Esophagus squamous epithelium (tissue), 5 donors: ENCODE measurements around the gene GRAMD2B. TPM values are rescaled to one million over a fixed set of nuclear protein-coding genes. Genes with fewer than 3 reads are reported as not detected.
"Not testable (repeated sequence)": the region's sequence is repeated elsewhere in the genome, so short reads cannot be mapped to it uniquely, and the experiment has no call there.

Source experiments
- DNase-seq: peaks from one replicate; lab custom pipeline; 2025; lab: John Stamatoyannopoulos, UW
- H3K27ac ChIP-seq, 4 donors: fragments of 200-600 bp; sonication (generic); one replicate each; pipeline ENCODE4 v1.5.1; 2016 to 2019; ENCODE audit warnings: mild to moderate bottlenecking in 1 of 4
- H3K27me3 ChIP-seq, 4 donors: fragments of 200-600 bp; sonication (generic); 1 replicate in 3 of 4; 2 replicates in 1 of 4; pipeline versions ENCODE4 v1.5.1 to v1.6.0; 2017 to 2021; ENCODE audit warnings: antibody characterized with exemption in 1 of 4
- H3K36me3 ChIP-seq, 3 donors: fragments of 200-600 bp; sonication (generic); one replicate each; pipeline ENCODE4 v1.5.1; 2016 to 2019
- H3K4me1 ChIP-seq, 3 donors: fragments of 200-600 bp; sonication (generic); one replicate each; pipeline ENCODE4 v1.5.1; 2017 to 2019
- H3K4me3 ChIP-seq, 4 donors: fragments of 200-600 bp; sonication (generic); 1 replicate in 3 of 4; 2 replicates in 1 of 4; pipeline ENCODE4 v1.5.1; 2016 to 2019; ENCODE audit warnings: mild to moderate bottlenecking in 2 of 4, moderate library complexity in 1 of 4
- H3K9me3 ChIP-seq, 3 donors: fragments of 200-600 bp; sonication (generic); one replicate each; pipeline ENCODE4 v1.5.1; 2016 to 2019
- POLR2A ChIP-seq, 4 donors: fragments of 450-650 bp; IDR thresholded peaks; one replicate each; pipeline ENCODE4 v1.6.1; 2017; ENCODE audit warnings: antibody characterized with exemption in 4 of 4, mild to moderate bottlenecking in 4 of 4, moderate library complexity in 3 of 4
- WGBS, 2 donors: methylation state at CpG; one replicate each; pipeline ENCODE4 v1.1.5; 2018; 5-methylcytosine and 5-hydroxymethylcytosine counted together
- intact Hi-C: fragments of 100-400 bp; cut with DNase I; formaldehyde crosslinking; loops from one replicate; pipeline ENCODE4 v1.15.0; 2022
- total RNA-seq, 4 donors: library from RNA; depleted of rRNA; stranded (reverse); fragments of >200 nt; gene quantifications; one replicate each; pipeline ENCODE4 v1.1.0, GENCODE V29; 2016
- TF ChIP-seq, protein P1 (sequence below), 6 experiments: fragments of 450-650 bp in 4 of 6; fragments of 200-600 bp in 2 of 6; sonication (generic) in 2 of 6; IDR thresholded peaks; one replicate each; pipeline ENCODE4 v1.5.1; 2016 to 2019; ENCODE audit warnings: antibody characterized with exemption in 6 of 6, mild to moderate bottlenecking in 4 of 6, moderate library complexity in 4 of 6
- donor health status: DM: yes; HTN: yes; CAD: no.

GRAMD2B gene
- total RNA-seq, 4 donors from 2014 or later: 10.2 to 29.0 (median 15.8) TPM

DNA sequence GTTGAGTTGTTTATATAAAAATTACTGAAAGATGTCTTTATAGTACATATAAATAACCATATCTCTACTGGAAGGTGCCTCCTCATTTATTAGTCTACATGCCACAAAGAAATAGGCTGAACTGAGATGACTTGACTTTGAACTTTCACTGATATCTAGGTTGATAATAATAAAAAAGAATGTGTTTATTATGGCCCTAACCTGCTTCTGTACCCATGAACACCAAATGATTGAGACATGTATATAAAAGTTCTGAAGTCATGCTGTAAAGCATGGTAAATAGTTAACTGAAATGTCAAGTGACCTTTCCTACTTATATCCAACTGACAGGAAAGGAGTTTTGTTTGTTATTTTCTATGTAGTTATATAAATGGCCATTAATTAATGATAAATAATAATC lies 33.2 kb upstream of the GRAMD2B start:
- no peaks in the 10 kb centered on the region for H3K9me3 ChIP-seq
- no peak overlapping the region for H3K27ac ChIP-seq
- peaks cover 4 to 20% (median 8%) of the 10 kb centered on the region in 3 donors for H3K4me1 ChIP-seq
- no peaks in the 10 kb centered on the region for H3K36me3 ChIP-seq
- H3K27me3 ChIP-seq: no peaks in the 10 kb centered on the region
- DNase-seq: no peak
- no peak overlapping the region for H3K4me3 ChIP-seq
- intact Hi-C loops: no loop called here
- no peak for TF ChIP-seq POLR2A (IDR thresholded peaks at IDR 0.05)
- TF ChIP-seq, protein P1, sequence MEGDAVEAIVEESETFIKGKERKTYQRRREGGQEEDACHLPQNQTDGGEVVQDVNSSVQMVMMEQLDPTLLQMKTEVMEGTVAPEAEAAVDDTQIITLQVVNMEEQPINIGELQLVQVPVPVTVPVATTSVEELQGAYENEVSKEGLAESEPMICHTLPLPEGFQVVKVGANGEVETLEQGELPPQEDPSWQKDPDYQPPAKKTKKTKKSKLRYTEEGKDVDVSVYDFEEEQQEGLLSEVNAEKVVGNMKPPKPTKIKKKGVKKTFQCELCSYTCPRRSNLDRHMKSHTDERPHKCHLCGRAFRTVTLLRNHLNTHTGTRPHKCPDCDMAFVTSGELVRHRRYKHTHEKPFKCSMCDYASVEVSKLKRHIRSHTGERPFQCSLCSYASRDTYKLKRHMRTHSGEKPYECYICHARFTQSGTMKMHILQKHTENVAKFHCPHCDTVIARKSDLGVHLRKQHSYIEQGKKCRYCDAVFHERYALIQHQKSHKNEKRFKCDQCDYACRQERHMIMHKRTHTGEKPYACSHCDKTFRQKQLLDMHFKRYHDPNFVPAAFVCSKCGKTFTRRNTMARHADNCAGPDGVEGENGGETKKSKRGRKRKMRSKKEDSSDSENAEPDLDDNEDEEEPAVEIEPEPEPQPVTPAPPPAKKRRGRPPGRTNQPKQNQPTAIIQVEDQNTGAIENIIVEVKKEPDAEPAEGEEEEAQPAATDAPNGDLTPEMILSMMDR (IDR thresholded peaks at IDR 0.05): no peak

DNA sequence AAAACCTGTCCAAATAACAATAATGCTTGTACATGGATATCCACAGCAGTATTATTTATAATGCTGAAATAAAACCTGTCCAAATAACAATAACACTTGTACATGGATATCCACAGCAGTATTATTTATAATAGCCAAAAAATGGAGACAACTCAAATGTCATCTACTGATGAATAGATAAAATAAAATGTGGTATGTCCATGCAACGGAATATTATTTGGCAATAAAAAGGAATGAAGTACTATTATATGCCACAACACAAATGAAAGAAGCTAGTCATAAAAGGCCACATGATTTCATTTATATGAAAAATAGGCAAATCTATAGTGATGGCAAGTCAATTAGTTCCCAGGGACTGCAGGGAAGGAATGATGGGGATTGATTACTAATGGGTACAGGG lies 31.8 kb upstream of the GRAMD2B start:
- intact Hi-C loops: no loop called here
- H3K9me3 ChIP-seq: no peaks in the 10 kb centered on the region
- no peak overlapping the region for H3K27ac ChIP-seq
- no peaks in the 10 kb centered on the region for H3K36me3 ChIP-seq
- no peak overlapping the region for H3K4me3 ChIP-seq
- DNase-seq: no peak
- 91 to 100% methylated on average over 1 of the region's 1 CpG for WGBS, 2 donors
- no peaks in the 10 kb centered on the region for H3K27me3 ChIP-seq
- peaks cover 0 to 14% (median 0%) of the 10 kb centered on the region in 3 donors for H3K4me1 ChIP-seq
- TF ChIP-seq POLR2A (IDR thresholded peaks at IDR 0.05): no peak
- TF ChIP-seq, protein P1 (IDR thresholded peaks at IDR 0.05): no peak

DNA sequence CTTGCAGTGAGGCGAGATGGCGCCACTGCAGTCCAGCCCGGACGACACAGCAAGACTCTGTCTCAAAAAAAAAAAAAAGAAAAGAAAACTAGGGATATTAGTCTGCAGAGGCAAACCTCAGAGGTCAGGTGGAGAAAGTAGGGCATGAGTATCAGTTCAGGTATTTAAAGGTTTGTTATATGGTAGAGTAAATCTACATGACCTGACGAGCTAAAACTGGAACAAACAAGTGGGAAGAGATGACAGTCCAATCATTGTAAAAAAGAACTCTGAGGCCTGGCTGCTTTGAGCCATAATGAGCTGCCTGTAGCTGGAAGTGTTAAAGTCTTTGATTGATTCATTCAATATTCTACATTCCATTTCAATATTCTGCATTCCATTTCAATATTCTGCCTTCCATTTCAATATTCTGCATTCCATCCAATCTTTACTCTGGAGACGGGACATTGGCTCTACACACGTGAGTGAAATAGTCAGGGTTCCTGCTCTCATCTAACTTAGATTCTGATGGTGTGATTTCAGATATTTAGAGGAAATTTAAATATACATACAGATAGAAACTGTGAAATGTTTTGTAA lies 28.9 kb upstream of the GRAMD2B start:
- intact Hi-C loops: no loop called here
- no peaks in the 10 kb centered on the region for H3K9me3 ChIP-seq
- H3K4me3 ChIP-seq: no peak overlapping the region
- H3K27me3 ChIP-seq: no peaks in the 10 kb centered on the region
- TF ChIP-seq, protein P1 (IDR thresholded peaks at IDR 0.05): no peak
- no peak for TF ChIP-seq POLR2A (IDR thresholded peaks at IDR 0.05)
- no peak for DNase-seq
- H3K27ac ChIP-seq: peak overlapping the region in 1 of 4 donors; percentile 9
- 57 to 62% methylated on average over 7 of the region's 7 CpGs for WGBS, 2 donors
- H3K4me1 ChIP-seq: peaks cover 0 to 14% (median 0%) of the 10 kb centered on the region in 3 donors
- no peaks in the 10 kb centered on the region for H3K36me3 ChIP-seq

DNA sequence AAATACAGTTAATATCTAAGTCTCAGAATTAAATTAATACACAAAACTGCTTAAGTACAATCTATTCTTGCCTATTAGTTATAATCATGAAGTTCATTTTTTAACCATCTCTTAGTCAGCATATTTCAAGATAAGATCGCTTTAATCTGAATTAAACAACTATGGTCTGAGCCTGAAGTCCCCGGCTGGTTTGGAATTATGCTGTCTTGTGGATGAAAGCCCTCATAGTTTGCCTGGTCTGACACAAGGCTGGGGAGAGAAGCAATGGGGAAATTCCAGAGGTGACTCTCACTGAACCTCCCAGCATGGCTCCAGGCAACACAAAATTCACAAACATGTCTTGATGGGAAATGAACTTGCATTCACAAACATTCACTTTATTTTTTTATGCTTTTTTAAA lies 28.0 kb upstream of the GRAMD2B start:
- Histone ChIP-seq H3K4me3 (no peak overlapping the region), H3K27me3 (no peaks in the 10 kb centered on the region), H3K9me3 (peaks cover 0 to 5% (median 0%) of the 10 kb centered on the region in 3 donors), H3K36me3 (no peaks in the 10 kb centered on the region), H3K4me1 (peaks cover 0 to 14% (median 0%) of the 10 kb centered on the region in 3 donors), H3K27ac (peak overlapping the region in 1 of 4 donors; percentile 20)
- 44 to 52% methylated on average over 2 of the region's 2 CpGs for WGBS, 2 donors
- no peak for DNase-seq
- intact Hi-C loops: no loop called here
- TF ChIP-seq POLR2A (IDR thresholded peaks at IDR 0.05): no peak
- TF ChIP-seq, protein P1 (IDR thresholded peaks at IDR 0.05): no peak

DNA sequence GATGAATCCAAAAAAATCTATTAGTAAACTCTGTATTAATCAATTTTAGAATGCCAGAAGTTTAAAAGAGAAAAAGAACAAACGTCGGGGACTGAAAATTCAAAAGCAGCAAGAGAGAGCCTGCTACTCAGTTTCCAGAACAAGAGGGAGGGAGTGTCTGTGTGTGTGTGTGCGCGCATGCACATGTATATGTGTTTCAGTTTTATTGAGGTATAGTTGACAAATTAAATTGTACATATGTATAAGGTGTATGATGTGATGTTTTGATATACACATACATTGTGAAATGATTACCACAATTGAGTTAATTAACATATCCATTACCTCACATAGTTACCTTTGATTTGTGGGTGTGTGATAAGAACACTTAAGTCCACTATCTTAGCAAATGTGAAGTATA lies 27.6 kb upstream of the GRAMD2B start:
- WGBS, 2 donors: 40 to 49% methylated on average over 4 of the region's 4 CpGs
- Histone ChIP-seq H3K36me3 (no peaks in the 10 kb centered on the region), H3K27me3 (no peaks in the 10 kb centered on the region), H3K4me1 (peaks cover 0 to 14% (median 0%) of the 10 kb centered on the region in 3 donors), H3K4me3 (no peak overlapping the region), H3K9me3 (peaks cover 0 to 9% (median 3%) of the 10 kb centered on the region in 3 donors), H3K27ac (peak overlapping the region in 1 of 4 donors; percentile 20)
- TF ChIP-seq, protein P1 (IDR thresholded peaks at IDR 0.05): no peak
- no peak for TF ChIP-seq POLR2A (IDR thresholded peaks at IDR 0.05)
- intact Hi-C loops: no loop called here
- no peak for DNase-seq

DNA sequence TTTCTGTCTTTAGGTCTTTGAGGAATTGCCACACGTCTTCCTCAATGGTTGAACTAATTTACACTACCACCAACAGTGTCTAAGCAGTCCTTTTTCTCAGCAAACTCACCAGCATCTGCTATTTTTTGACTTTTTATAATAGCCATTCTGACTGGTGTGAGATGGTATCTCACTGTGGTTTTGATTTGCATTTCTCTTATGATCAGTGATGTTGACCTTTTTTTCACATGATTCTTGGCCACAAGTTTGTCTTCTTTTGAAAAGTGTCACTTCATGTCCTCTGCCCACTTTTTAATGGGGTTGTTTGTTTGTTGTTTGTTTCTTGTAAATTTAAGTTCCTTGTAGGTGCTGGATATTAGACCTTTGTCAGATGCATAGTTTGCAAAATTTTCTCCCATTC lies 26.5 kb upstream of the GRAMD2B start:
- H3K27me3 ChIP-seq, intact Hi-C loops, DNase-seq, H3K36me3 ChIP-seq, H3K27ac ChIP-seq, H3K4me3 ChIP-seq: not testable (repeated sequence)
- 86 to 89% methylated on average over 1 of the region's 1 CpG for WGBS, 2 donors
- Histone ChIP-seq H3K9me3 (peaks cover 0 to 20% (median 4%) of the 10 kb centered on the region in 3 donors), H3K4me1 (peaks cover 0 to 14% (median 0%) of the 10 kb centered on the region in 3 donors)
